GM19025 (cell line): Measurements from ENCODE around the gene EGFLAM.
A peak's percentile ranks its signal among the peaks of the same experiment; 100 is the strongest.

Source experiments
- ATAC-seq: cut with Tn5 transposase; IDR thresholded peaks from one replicate; pipeline ENCODE4 v1.9.1; 2021; ENCODE audit warnings: mild to moderate bottlenecking, low read depth, moderate library complexity; ENCODE audit not compliant: unreplicated experiment

Gene EGFLAM

GRCh38 chr5:38263983-38264382 is 5.6 kb downstream of the EGFLAM start:
- ATAC-seq = no peak

- ATAC-seq = peak; percentile 72
These were observed 7.3 kb downstream of the EGFLAM start for GRCh38 chr5:38265546-38266179.

- no peak for ATAC-seq
These were observed 9.0 kb downstream of the EGFLAM start for GRCh38 chr5:38267372-38267771.

- ATAC-seq = no peak
These were observed 15.3 kb downstream of the EGFLAM start for GRCh38 chr5:38273626-38274025.

- ATAC-seq = no peak
These were observed 16.0 kb downstream of the EGFLAM start for GRCh38 chr5:38274370-38274769.

- ATAC-seq = no peak
These were observed 26.0 kb downstream of the EGFLAM start for GRCh38 chr5:38284384-38284783.

- ATAC-seq = no peak
These were observed 26.9 kb downstream of the EGFLAM start for GRCh38 chr5:38285226-38285625.

- ATAC-seq = no peak
These were observed 27.6 kb downstream of the EGFLAM start for GRCh38 chr5:38286002-38286401.

GRCh38 chr5:38287124-38287523 is 28.8 kb downstream of the EGFLAM start:
- no peak for ATAC-seq

GRCh38 chr5:38289457-38289856 is 31.1 kb downstream of the EGFLAM start:
- ATAC-seq = no peak

GRCh38 chr5:38290028-38290653 is 31.8 kb downstream of the EGFLAM start:
- ATAC-seq = no peak

GRCh38 chr5:38291355-38291754 is 33.0 kb downstream of the EGFLAM start:
- no peak for ATAC-seq

GRCh38 chr5:38292228-38292627 is 33.9 kb downstream of the EGFLAM start:
- ATAC-seq = no peak

- ATAC-seq = no peak
These were observed 37.4 kb downstream of the EGFLAM start for GRCh38 chr5:38295751-38296150.

GRCh38 chr5:38297830-38298608 is 39.7 kb downstream of the EGFLAM start:
- ATAC-seq = no peak

- ATAC-seq = no peak
These were observed 41.2 kb downstream of the EGFLAM start for GRCh38 chr5:38299585-38299984.

- no peak for ATAC-seq
These were observed 46.8 kb downstream of the EGFLAM start for GRCh38 chr5:38305148-38305547.

- no peak for ATAC-seq
These were observed 49.5 kb downstream of the EGFLAM start for GRCh38 chr5:38307845-38308244.

- ATAC-seq = no peak
These were observed 58.3 kb downstream of the EGFLAM start for GRCh38 chr5:38316544-38317224.

GRCh38 chr5:38317868-38318267 is 59.5 kb downstream of the EGFLAM start:
- ATAC-seq = no peak

- ATAC-seq = no peak
These were observed 61.1 kb downstream of the EGFLAM start for GRCh38 chr5:38319491-38319890.
